Measurements from ENCODE around the gene LANCL1.

DNA sequence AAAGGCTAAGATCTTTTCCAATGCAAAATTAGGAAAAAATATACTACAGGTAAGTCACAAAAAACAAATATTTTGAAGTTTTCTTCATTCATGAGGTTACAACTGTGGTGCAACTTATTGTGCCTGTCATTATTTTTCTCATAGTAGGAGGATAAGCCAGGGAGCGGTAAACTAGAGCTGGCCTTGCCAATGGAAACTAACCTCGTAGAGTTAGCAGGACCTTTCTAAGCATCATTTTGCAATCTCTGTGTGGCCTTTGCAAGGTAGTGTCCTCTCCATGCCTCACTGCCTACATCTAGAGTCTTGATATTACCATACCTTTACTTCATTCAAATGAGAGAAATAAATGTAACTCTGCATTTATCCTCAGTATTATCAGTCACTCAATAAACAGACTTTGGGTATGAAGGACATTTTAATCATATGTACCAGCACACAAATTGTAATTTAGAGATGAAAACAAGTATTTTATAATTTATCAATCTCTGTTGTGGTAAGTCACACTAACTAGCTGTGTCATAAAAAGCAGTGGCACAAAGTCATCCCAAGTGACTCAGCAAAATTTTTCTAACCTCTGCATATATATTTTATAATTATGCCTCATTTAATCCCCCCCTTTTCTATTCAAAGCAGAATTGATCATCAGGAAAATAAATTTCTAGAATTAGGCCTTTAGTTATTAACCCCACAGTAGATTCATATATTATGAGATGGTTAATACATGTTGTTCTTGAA lies 47.0 kb downstream of the LANCL1 start:
- TF ChIP-seq POLR2A (IDR thresholded peaks at IDR 0.05), result no peak
- TF ChIP-seq, protein P1, sequence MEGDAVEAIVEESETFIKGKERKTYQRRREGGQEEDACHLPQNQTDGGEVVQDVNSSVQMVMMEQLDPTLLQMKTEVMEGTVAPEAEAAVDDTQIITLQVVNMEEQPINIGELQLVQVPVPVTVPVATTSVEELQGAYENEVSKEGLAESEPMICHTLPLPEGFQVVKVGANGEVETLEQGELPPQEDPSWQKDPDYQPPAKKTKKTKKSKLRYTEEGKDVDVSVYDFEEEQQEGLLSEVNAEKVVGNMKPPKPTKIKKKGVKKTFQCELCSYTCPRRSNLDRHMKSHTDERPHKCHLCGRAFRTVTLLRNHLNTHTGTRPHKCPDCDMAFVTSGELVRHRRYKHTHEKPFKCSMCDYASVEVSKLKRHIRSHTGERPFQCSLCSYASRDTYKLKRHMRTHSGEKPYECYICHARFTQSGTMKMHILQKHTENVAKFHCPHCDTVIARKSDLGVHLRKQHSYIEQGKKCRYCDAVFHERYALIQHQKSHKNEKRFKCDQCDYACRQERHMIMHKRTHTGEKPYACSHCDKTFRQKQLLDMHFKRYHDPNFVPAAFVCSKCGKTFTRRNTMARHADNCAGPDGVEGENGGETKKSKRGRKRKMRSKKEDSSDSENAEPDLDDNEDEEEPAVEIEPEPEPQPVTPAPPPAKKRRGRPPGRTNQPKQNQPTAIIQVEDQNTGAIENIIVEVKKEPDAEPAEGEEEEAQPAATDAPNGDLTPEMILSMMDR (IDR thresholded peaks at IDR 0.05), result no peak

Data from lower leg skin (tissue), 3 donors.